ENCODE data around the gene TSSK6.

The TSSK6 gene

DNA sequence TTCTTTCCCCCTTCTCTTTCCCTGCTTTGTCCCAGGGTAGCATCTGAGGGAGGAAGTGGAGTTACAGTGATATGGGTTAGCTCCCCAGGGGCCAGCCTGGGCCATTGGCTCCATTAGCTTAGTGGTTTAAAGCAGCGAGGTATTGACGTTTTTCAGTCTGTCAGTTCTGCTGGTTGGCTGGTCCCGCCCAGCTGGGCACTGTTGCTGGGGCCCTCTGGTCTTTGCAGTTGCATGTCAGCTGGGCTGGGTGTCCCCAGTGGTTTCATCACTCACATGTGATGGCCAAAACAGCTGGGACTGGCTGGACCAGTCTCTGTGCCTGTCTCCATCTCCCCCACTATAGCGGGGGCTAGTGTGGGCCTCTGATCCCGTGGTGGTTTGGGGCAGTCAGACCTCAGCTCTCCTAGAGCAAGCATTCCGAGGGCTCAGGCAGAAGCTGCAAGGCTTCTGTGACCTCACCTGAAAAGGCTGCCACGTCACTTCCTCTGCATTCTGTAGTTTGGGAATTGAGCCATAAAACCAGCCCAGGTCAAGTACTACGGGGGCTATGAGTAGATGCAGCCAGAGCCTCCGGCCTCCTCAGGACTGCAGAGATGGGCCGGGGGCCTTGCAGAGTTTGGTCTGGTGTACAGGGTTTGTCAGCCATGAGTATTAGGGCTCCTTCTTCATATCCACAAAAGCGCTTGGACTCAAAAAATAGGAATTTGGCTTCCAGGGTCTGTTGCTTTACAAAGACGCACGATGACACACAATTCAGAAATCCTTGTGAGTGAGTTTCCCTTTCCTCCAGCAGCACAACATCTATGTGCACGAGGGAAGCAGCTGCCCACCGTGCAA, 30.0 kb downstream of the TSSK6 start:
- no peaks in the 10 kb centered on the region for H3K9me2 ChIP-seq (replicated peaks; ENCODE audit: insufficient read depth, low read length)
- TF ChIP-seq EZH2phosphoT487 (conservative IDR thresholded peaks at IDR 0.05; ENCODE audit: low read length) = no peak
- TF ChIP-seq, protein P1, sequence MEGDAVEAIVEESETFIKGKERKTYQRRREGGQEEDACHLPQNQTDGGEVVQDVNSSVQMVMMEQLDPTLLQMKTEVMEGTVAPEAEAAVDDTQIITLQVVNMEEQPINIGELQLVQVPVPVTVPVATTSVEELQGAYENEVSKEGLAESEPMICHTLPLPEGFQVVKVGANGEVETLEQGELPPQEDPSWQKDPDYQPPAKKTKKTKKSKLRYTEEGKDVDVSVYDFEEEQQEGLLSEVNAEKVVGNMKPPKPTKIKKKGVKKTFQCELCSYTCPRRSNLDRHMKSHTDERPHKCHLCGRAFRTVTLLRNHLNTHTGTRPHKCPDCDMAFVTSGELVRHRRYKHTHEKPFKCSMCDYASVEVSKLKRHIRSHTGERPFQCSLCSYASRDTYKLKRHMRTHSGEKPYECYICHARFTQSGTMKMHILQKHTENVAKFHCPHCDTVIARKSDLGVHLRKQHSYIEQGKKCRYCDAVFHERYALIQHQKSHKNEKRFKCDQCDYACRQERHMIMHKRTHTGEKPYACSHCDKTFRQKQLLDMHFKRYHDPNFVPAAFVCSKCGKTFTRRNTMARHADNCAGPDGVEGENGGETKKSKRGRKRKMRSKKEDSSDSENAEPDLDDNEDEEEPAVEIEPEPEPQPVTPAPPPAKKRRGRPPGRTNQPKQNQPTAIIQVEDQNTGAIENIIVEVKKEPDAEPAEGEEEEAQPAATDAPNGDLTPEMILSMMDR (IDR thresholded peaks at IDR 0.05; ENCODE audit: insufficient read depth, low read length, poor library complexity, severe bottlenecking) = no peak
- H3K36me3 ChIP-seq (ENCODE audit: low read length) = no peaks in the 10 kb centered on the region
- no peak overlapping the region for H3K9ac ChIP-seq (ENCODE audit: low read length)
- H3K4me3 ChIP-seq (ENCODE audit: insufficient read depth, low read length, poor library complexity, severe bottlenecking) = no peak overlapping the region
- no peaks in the 10 kb centered on the region for H3K9me3 ChIP-seq (ENCODE audit: insufficient read depth, low read length)
- H3K4me2 ChIP-seq (ENCODE audit: low read depth, low read length, poor library complexity, severe bottlenecking) = no peak overlapping the region
- H3K27ac ChIP-seq (ENCODE audit: low read depth, low read length) = no peak overlapping the region
- H4K20me1 ChIP-seq (ENCODE audit: low read depth, low read length) = no peaks in the 10 kb centered on the region; the same call in 1 of the 2 replicates
- no peak overlapping the region for H2AFZ ChIP-seq (ENCODE audit: low read depth, low read length, severe bottlenecking)
- H3K27me3 ChIP-seq (ENCODE audit: low read length) = no peaks in the 10 kb centered on the region
- peaks cover 57% of the 10 kb centered on the region for H3K79me2 ChIP-seq (ENCODE audit: insufficient read depth, low read length)
- peaks cover 17% of the 10 kb centered on the region for H3F3A ChIP-seq (ENCODE audit: insufficient read depth)

DNA sequence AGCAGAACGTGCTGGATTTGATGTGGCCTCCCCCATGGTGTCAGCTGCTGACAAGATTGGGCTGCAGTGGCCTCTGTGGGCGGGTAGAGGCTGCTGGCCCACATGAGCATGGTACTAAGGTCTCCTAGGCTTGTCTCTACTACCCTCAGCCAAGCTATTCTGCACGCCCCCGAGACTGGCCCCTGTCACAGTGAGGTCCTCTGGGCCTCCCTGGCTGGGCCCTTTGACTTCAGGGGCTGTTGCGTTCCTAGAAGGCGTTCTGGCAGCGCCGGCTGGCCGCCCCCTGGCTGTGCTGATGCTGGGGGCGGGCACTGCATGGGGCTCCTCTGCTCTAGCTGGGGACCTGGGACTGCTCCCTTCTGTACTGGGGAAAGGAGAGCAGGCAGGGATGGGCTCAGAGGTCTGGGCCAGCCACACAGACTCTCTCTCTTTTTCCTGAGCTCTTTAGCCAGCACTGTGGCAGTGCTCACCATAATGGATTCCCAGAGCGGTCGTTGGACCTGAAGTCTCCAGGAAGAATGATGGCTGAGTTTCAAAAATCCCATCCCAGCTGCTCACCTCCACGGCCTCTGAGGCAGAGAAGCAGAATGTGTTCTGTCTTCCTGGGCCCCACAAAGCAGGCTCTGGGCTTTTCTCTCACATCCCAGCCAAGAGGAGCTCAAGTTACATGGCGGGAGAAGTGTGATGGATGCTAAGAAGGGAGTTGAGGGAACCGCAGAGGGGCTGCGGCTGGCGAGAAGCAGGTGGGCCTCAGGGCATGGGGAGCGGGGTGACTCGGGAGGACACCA, 32.3 kb downstream of the TSSK6 start:
- Histone ChIP-seq H3K36me3 (ENCODE audit: low read length) (no peaks in the 10 kb centered on the region), H3K4me2 (ENCODE audit: low read depth, low read length, poor library complexity, severe bottlenecking) (no peak overlapping the region), H3K9me2 (replicated peaks; ENCODE audit: insufficient read depth, low read length) (no peaks in the 10 kb centered on the region), H3F3A (ENCODE audit: insufficient read depth) (no peaks in the 10 kb centered on the region), H2AFZ (ENCODE audit: low read depth, low read length, severe bottlenecking) (no peak overlapping the region), H3K27ac (ENCODE audit: low read depth, low read length) (no peak overlapping the region), H3K9me3 (ENCODE audit: insufficient read depth, low read length) (no peaks in the 10 kb centered on the region), H3K27me3 (ENCODE audit: low read length) (no peaks in the 10 kb centered on the region), H3K4me3 (ENCODE audit: insufficient read depth, low read length, poor library complexity, severe bottlenecking) (no peak overlapping the region), H3K9ac (ENCODE audit: low read length) (no peak overlapping the region), H4K20me1 (ENCODE audit: low read depth, low read length) (no peaks in the 10 kb centered on the region; the same call in 1 of the 2 replicates), H3K79me2 (ENCODE audit: insufficient read depth, low read length) (peaks cover 67% of the 10 kb centered on the region)
- TF ChIP-seq, protein P1 (IDR thresholded peaks at IDR 0.05; ENCODE audit: insufficient read depth, low read length, poor library complexity, severe bottlenecking) = no peak
- no peak for TF ChIP-seq EZH2phosphoT487 (conservative IDR thresholded peaks at IDR 0.05; ENCODE audit: low read length)

DNA sequence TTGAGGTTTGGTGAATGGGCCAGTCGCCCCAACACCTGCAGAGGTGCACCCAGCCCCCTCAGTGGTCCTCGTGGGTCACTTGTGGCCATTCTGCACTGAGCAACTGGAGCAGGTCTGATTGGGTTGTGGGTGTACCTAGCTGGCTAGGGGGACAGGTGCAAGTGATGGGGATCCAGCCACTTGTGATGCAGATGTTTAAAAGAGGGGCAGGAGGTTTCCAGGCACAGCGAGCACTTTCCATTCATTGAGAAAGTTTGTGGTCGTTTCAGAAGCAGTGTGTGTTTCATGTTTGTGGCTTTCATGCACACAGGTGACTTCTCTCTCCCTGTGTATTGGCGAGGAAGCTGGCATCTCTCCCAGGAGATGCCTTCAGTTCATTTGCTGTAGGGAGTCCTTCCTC, 34.7 kb downstream of the TSSK6 start:
- H3F3A ChIP-seq (ENCODE audit: insufficient read depth) = no peaks in the 10 kb centered on the region
- H3K9me2 ChIP-seq (replicated peaks; ENCODE audit: insufficient read depth, low read length) = no peaks in the 10 kb centered on the region
- no peak overlapping the region for H3K27ac ChIP-seq (ENCODE audit: low read depth, low read length)
- no peaks in the 10 kb centered on the region for H3K9me3 ChIP-seq (ENCODE audit: insufficient read depth, low read length)
- peaks cover 81% of the 10 kb centered on the region for H3K79me2 ChIP-seq (ENCODE audit: insufficient read depth, low read length)
- TF ChIP-seq, protein P1 (IDR thresholded peaks at IDR 0.05; ENCODE audit: insufficient read depth, low read length, poor library complexity, severe bottlenecking) = no peak
- no peak for TF ChIP-seq EZH2phosphoT487 (conservative IDR thresholded peaks at IDR 0.05; ENCODE audit: low read length)
- no peaks in the 10 kb centered on the region for H3K27me3 ChIP-seq (ENCODE audit: low read length)
- no peak overlapping the region for H3K9ac ChIP-seq (ENCODE audit: low read length)
- H4K20me1 ChIP-seq (ENCODE audit: low read depth, low read length) = no peaks in the 10 kb centered on the region; the same call in 1 of the 2 replicates
- no peak overlapping the region for H2AFZ ChIP-seq (ENCODE audit: low read depth, low read length, severe bottlenecking)
- H3K4me3 ChIP-seq (ENCODE audit: insufficient read depth, low read length, poor library complexity, severe bottlenecking) = no peak overlapping the region
- H3K4me2 ChIP-seq (ENCODE audit: low read depth, low read length, poor library complexity, severe bottlenecking) = no peak overlapping the region
- H3K36me3 ChIP-seq (ENCODE audit: low read length) = no peaks in the 10 kb centered on the region

Data from SU-DHL-6 (cell line).